ENCODE results near the gene FBXW9. TPM values are rescaled to one million over a fixed set of nuclear protein-coding genes. Genes with fewer than 3 reads are reported as not detected.
"Not testable (repeated sequence)": the region's sequence is repeated elsewhere in the genome, so short reads cannot be mapped to it uniquely, and the experiment has no call there.

FBXW9 gene
- total RNA-seq, 1 donor: 7.3 TPM

DNA sequence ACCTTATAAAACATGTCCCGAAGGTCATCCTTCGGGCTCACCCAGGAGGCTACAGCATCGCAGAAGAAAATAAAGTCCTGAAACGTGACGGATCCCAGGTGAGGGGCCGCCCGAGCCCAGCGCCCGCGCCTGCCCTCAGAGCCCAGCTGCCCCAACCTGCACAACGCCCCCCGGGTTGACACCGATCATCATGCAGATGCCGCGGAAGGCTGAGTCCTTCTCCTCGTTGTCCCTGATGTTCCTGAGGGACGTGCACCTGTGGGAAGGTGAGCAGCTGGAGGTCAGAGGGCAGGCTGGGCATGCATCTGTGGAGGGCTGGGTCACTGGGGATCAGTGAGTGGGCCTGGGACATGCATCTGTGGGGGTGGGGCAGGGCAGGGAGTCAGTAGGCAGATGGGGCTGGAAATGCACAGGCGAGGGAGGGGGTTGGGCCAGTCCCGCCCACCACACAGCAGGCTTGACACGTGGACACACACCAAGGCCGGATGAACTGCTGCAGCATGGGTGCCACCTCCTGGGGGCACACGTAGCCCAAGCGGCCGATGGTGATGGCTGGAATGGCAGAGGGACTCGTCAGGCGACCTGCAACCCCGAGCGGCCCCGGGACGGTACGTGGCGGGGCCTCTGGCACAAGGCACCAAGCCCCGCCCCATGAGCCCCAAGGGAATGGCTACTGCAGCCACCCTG is 5.3 kb upstream of the FBXW9 start:
- H3K4me3 ChIP-seq (ENCODE audit: low read depth, low read length): no peak overlapping the region
- DNase-seq (ENCODE audit: low read depth): no peak
- TF ChIP-seq, protein P1, sequence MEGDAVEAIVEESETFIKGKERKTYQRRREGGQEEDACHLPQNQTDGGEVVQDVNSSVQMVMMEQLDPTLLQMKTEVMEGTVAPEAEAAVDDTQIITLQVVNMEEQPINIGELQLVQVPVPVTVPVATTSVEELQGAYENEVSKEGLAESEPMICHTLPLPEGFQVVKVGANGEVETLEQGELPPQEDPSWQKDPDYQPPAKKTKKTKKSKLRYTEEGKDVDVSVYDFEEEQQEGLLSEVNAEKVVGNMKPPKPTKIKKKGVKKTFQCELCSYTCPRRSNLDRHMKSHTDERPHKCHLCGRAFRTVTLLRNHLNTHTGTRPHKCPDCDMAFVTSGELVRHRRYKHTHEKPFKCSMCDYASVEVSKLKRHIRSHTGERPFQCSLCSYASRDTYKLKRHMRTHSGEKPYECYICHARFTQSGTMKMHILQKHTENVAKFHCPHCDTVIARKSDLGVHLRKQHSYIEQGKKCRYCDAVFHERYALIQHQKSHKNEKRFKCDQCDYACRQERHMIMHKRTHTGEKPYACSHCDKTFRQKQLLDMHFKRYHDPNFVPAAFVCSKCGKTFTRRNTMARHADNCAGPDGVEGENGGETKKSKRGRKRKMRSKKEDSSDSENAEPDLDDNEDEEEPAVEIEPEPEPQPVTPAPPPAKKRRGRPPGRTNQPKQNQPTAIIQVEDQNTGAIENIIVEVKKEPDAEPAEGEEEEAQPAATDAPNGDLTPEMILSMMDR (IDR thresholded peaks at IDR 0.05; ENCODE audit: insufficient read depth, low read depth, low read length): no peak

DNA sequence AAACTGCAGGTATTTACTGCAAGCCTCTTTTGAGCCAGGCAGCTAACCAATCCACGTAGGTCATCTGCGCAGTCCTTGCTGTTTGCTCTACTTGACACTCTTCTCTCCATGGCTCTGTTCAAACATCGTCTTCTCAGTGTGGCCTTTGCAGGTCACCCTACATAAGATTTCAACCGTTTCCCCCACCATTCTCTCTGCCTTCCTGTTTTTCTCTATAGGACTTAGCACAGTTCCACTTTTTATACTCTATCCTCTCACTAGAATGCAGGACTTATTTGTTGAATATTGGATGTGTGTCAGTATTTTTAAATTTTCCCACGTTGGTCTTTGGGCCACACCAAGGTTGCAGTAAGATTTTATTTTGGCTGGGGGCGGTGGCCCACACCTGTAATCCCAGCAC is 1.7 kb upstream of the FBXW9 start:
- no peak for DNase-seq (ENCODE audit: low read depth)
- TF ChIP-seq, protein P1 (IDR thresholded peaks at IDR 0.05; ENCODE audit: insufficient read depth, low read depth, low read length): no peak
- H3K4me3 ChIP-seq (ENCODE audit: low read depth, low read length): no peak overlapping the region

DNA sequence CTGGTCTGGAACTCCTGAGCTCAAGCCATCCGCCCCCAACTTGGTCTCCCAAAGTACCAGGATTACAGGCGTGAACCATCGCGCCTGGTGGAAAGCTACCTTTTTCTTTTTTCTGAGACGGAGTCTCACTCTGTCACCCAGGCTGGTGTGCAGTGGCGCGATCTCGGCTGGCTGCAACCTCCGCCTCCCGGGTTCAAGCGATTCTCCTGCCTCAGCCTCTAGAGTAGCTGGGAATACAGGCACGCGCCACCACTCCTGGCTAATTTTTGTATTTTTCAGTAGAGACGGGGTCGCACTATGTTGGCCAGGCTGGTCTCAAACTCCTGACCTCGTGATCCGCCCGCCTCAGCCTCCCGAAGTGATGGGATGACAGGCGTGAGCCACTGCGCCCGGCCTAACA is 994 bp upstream of the FBXW9 start:
- not testable (repeated sequence) for H3K4me3 ChIP-seq (ENCODE audit: low read depth, low read length); DNase-seq (ENCODE audit: low read depth)

DNA sequence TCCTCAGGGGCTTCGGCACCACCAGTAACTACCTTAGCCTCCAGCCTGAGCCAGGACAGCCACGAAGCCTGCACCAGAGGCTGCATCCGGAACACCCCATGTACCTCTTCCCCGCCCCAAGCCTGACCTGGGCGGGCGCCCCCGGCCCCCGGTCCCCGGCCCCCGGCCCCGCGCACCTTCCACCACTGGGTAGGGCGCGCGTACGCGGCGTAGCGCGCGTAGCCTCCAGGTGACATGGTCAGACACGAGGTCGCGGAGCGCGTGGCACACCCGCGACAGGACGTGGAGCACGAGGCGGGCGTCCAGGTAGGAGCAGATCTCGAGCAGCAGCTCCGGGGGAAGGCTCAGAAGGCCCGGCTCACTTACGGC is 450 bp downstream of the FBXW9 start:
- H3K4me3 ChIP-seq (ENCODE audit: low read depth, low read length): peak overlapping the region; percentile 82
- TF ChIP-seq, protein P1 (IDR thresholded peaks at IDR 0.05; ENCODE audit: insufficient read depth, low read depth, low read length): no peak
- DNase-seq (ENCODE audit: low read depth): no peak

DNA sequence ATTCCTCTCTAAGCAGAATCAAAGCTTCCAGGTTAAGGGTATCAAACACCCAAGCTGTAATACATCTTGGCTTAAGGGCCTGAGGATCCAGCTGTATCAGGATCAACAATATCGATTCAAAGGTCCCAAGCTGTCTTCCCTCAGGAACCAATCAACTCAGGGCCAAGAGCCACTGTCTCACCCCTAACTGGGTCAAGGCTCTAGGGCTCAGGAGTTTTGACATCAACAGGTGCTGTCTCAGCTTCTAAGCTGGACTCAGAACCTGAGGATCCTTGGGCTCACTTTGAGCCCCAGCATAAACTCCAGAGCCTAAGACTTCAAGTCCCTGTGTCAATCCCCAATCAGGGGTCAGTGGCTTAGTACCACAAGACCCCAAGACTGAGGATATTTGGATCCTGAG is 917 bp downstream of the FBXW9 start:
- TF ChIP-seq, protein P1 (IDR thresholded peaks at IDR 0.05; ENCODE audit: insufficient read depth, low read depth, low read length): no peak
- no peak for DNase-seq (ENCODE audit: low read depth)
- peak overlapping the region; percentile 82 for H3K4me3 ChIP-seq (ENCODE audit: low read depth, low read length)

DNA sequence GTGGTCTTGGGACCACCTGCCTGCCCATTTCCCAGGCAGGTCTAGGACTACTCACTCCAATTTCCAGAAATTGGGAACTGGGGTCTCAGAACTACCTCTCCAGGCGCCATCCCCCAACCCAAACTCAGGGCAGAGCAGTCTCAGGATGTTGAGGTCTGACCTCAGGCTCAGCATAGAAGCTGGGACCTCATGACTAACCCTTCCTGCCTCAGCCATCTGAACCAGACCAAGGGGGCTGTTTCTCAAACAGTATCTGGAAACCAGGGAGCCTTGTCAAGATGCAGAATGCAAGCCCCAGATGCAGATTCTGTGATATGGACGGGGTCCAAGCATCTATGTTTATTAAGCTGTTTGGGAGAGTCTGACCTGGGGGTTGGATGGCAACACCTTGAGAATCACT is 1.3 kb downstream of the FBXW9 start:
- TF ChIP-seq, protein P1 (IDR thresholded peaks at IDR 0.05; ENCODE audit: insufficient read depth, low read depth, low read length): no peak
- H3K4me3 ChIP-seq (ENCODE audit: low read depth, low read length): no peak overlapping the region
- DNase-seq (ENCODE audit: low read depth): no peak

DNA sequence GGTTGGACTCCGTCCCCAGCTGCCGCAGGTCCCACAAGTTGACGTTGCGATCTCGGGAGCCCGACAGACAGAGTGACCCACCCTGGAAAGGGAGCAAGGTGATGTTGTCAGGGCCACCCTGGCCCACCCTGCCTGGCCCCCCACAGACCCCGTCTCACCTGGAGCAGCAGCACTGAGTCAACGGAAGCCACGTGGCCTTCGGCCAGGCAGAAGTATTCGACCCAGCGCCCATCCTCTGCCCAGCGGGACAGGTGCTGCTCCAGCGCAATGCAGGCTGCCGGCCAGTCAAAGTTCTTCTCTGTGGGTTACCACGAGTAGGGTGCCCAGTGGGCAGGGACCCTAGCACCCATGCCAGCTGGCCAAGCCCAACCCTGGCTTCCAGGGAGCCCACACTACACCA is 1.8 kb downstream of the FBXW9 start:
- TF ChIP-seq, protein P1 (IDR thresholded peaks at IDR 0.05; ENCODE audit: insufficient read depth, low read depth, low read length): no peak
- no peak for DNase-seq (ENCODE audit: low read depth)
- no peak overlapping the region for H3K4me3 ChIP-seq (ENCODE audit: low read depth, low read length)
